Skeletal muscle satellite cell (primary cell): Measurements from ENCODE around the gene MPIG6B.
A peak's percentile ranks its signal among the peaks of the same experiment; 100 is the strongest.

Source experiments
- H3K27me3 ChIP-seq: 2 replicates; pipeline ENCODE4 v1.7.0; 2013; ENCODE audit warnings: low read length; ENCODE audit not compliant: control insufficient read depth, insufficient read depth
- H3K36me3 ChIP-seq: 2 replicates; pipeline ENCODE4 v1.7.0; 2013; ENCODE audit warnings: mild to moderate bottlenecking, control low read depth, low read length; ENCODE audit not compliant: insufficient read depth
- H3K4me1 ChIP-seq: 2 replicates; pipeline ENCODE4 v1.7.0; 2013; ENCODE audit warnings: low read length; ENCODE audit not compliant: control insufficient read depth, insufficient read depth
- H3K4me2 ChIP-seq: 2 replicates; pipeline ENCODE4 v1.7.0; 2013; ENCODE audit warnings: mild to moderate bottlenecking, low read length
- H3K4me3 ChIP-seq: 2 replicates; pipeline ENCODE4 v1.7.0; 2013; ENCODE audit warnings: low read length
- H3K9ac ChIP-seq: 2 replicates; pipeline ENCODE4 v1.7.0; 2013; ENCODE audit warnings: mild to moderate bottlenecking, low read depth, low read length, moderate library complexity
- H3K9me3 ChIP-seq: replicated peaks from 2 replicates; pipeline ENCODE4 v1.7.0; 2013; ENCODE audit warnings: mild to moderate bottlenecking, control low read depth, low read length

The MPIG6B gene

GRCh38 chr6:31689249-31690110 is 33.7 kb upstream of the MPIG6B start:
- H3K4me3 ChIP-seq: no peak overlapping the region
- H3K9ac ChIP-seq: no peak overlapping the region
- no peaks in the 10 kb centered on the region for H3K4me1 ChIP-seq
- no peaks in the 10 kb centered on the region for H3K27me3 ChIP-seq
- no peaks in the 10 kb centered on the region for H3K9me3 ChIP-seq
- peaks cover 74% of the 10 kb centered on the region for H3K36me3 ChIP-seq
- H3K4me2 ChIP-seq: no peak overlapping the region

DNA sequence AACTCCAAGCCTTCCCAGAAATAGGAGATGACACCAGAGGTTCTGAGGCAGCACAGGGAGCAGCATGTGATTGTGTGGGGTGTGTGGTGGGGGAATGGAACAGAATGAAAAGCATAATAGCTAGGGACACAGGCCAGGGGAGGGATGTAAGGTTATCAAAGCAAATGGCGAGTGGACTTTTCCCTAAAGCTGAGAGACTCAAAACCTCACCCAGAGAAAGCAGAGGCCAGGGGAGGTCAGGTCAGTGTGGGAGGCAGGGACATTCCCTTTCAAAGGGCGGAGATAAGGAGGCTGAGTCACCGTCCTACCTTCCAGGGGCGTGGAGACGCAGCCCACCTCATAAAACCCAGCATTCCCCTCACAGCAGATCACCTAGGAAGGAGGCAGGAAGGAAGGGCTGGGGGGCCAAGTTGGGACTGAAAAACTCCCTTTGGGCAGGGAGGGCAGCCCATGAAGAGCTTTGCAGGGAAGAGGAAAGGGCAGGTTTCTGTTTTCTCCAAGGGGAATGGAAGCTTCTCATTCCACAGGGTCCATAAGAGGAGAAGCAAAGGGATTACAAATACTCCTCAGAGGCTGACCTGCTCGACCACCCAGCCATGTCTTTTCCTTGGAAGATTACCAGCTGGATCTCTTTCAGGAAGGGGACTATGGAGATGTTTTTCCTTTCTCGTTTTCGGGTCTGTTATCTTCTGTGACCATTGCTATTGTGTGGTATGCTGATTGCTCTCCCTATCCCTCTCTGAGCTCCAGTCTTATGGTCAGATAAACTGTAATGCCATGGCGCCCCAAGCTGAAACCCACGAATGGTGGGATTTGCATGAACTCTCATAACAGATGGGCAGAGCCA is 32.7 kb upstream of the MPIG6B start:
- Histone ChIP-seq H3K9me3 (no peaks in the 10 kb centered on the region), H3K4me2 (no peak overlapping the region), H3K4me1 (no peaks in the 10 kb centered on the region), H3K27me3 (no peaks in the 10 kb centered on the region), H3K9ac (no peak overlapping the region), H3K4me3 (no peak overlapping the region), H3K36me3 (peaks cover 77% of the 10 kb centered on the region)

GRCh38 chr6:31691078-31691463 is 32.1 kb upstream of the MPIG6B start:
- H3K36me3 ChIP-seq: peaks cover 75% of the 10 kb centered on the region
- no peaks in the 10 kb centered on the region for H3K27me3 ChIP-seq
- H3K4me3 ChIP-seq: no peak overlapping the region
- no peak overlapping the region for H3K4me2 ChIP-seq
- H3K9me3 ChIP-seq: no peaks in the 10 kb centered on the region
- H3K4me1 ChIP-seq: no peaks in the 10 kb centered on the region
- H3K9ac ChIP-seq: no peak overlapping the region

- peaks cover 72% of the 10 kb centered on the region for H3K36me3 ChIP-seq
- no peak overlapping the region for H3K4me3 ChIP-seq
Observed at GRCh38 chr6:31691564-31692108, 31.5 kb upstream of the MPIG6B start.

DNA sequence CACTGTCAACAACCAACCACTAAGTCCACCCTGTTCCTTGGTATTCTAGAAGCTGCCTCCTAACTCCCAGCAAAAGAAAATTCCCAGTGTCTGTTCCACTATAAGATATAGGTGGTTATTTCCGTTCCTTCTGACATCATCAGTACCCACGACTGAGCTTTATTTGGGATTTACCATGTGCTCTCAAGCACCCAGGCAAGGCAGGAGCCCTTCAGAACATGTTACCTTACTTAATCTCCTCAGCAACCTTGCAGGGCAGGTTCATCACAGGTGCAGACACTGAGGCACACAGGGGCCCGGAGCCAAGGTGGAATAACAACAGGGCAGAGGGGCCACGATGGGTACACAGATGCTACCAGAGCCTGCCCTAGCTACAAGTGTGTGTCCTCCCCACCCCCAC is 30.8 kb upstream of the MPIG6B start:
- Histone ChIP-seq H3K36me3 (peaks cover 68% of the 10 kb centered on the region), H3K9me3 (no peaks in the 10 kb centered on the region), H3K4me1 (no peaks in the 10 kb centered on the region), H3K27me3 (no peaks in the 10 kb centered on the region), H3K4me3 (no peak overlapping the region), H3K4me2 (no peak overlapping the region), H3K9ac (no peak overlapping the region)

More at GRCh38 chr6:31691564-31692108, 31.5 kb upstream of the MPIG6B start:
- Histone ChIP-seq H3K27me3 (no peaks in the 10 kb centered on the region), H3K4me2 (no peak overlapping the region), H3K9ac (no peak overlapping the region), H3K4me1 (no peaks in the 10 kb centered on the region), H3K9me3 (no peaks in the 10 kb centered on the region)

DNA sequence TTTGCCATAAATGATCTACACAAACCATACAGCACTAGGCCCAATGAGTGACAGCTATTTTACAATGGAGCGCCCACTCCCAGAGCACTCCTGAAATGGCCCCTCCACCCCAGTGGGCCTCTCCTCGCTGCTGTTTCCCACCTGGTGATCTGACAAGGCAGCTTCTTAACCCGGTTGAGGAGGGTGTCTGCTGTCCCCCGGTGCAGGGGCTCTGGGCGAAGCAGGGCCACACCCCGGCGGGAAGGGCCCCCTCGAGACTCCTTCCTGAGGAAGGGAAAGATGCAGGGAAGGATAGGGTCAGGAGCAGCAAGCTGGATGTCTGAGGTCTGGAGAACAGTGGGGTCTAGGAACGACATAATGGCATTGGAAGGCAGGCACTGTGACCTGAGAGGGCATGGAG is 30.3 kb upstream of the MPIG6B start:
- Histone ChIP-seq H3K27me3 (no peaks in the 10 kb centered on the region), H3K4me1 (peaks cover 2% of the 10 kb centered on the region), H3K9ac (no peak overlapping the region), H3K4me3 (no peak overlapping the region), H3K9me3 (no peaks in the 10 kb centered on the region), H3K36me3 (peaks cover 63% of the 10 kb centered on the region), H3K4me2 (no peak overlapping the region)

GRCh38 chr6:31693535-31693934 is 29.6 kb upstream of the MPIG6B start:
- no peaks in the 10 kb centered on the region for H3K27me3 ChIP-seq
- peaks cover 2% of the 10 kb centered on the region for H3K4me1 ChIP-seq

GRCh38 chr6:31697555-31697954 is 25.6 kb upstream of the MPIG6B start:
- H3K4me3 ChIP-seq: no peak overlapping the region
- H3K9me3 ChIP-seq: no peaks in the 10 kb centered on the region
- no peak overlapping the region for H3K9ac ChIP-seq
- no peaks in the 10 kb centered on the region for H3K27me3 ChIP-seq
- H3K36me3 ChIP-seq: peaks cover 28% of the 10 kb centered on the region
- H3K4me2 ChIP-seq: no peak overlapping the region
- peaks cover 16% of the 10 kb centered on the region for H3K4me1 ChIP-seq

More at GRCh38 chr6:31693535-31693934, 29.6 kb upstream of the MPIG6B start:
- Histone ChIP-seq H3K4me3 (no peak overlapping the region), H3K9ac (no peak overlapping the region), H3K36me3 (peaks cover 56% of the 10 kb centered on the region), H3K9me3 (no peaks in the 10 kb centered on the region), H3K4me2 (no peak overlapping the region)

DNA sequence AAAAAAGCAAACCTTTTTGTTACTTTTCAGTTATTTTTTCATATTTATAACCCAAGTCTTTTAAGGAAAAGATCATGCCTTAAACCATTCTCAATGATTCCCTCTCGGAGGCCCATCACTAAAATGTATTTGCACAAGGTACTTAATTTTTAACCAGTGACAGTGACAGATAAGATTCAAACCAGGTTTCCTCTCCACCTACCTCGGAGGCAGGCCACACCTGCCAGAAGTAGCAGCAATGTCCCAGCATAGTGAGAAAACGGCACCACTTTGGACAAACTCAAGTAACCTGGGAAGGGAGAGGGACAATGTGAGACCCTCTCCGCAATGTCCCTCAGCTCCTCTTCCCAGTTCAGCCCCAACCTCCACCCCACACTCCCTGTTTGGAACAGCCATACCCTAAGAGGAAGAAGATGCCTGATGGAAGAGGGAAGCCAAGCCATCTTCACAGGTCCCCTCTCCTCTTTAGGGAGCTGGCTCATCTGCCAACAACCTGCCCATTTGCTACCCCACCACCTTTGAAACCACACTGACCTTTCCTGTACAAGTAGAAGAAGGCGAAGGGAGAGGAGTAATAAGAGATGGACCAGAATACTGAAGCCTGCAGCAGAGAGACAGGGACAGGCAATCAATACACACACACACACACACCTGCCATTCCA is 22.3 kb upstream of the MPIG6B start:
- Histone ChIP-seq H3K4me3 (no peak overlapping the region), H3K9ac (peak overlapping the region; percentile 13), H3K27me3 (no peaks in the 10 kb centered on the region), H3K36me3 (peaks cover 10% of the 10 kb centered on the region), H3K9me3 (no peaks in the 10 kb centered on the region), H3K4me2 (peak overlapping the region; percentile 80), H3K4me1 (peaks cover 24% of the 10 kb centered on the region)

- Histone ChIP-seq H3K27me3 (no peaks in the 10 kb centered on the region), H3K4me2 (peak overlapping the region; percentile 80), H3K4me3 (peak overlapping the region; percentile 91), H3K4me1 (peaks cover 24% of the 10 kb centered on the region), H3K9me3 (no peaks in the 10 kb centered on the region), H3K36me3 (peaks cover 6% of the 10 kb centered on the region), H3K9ac (peak overlapping the region; percentile 95)
Observed at GRCh38 chr6:31701666-31702404, 21.3 kb upstream of the MPIG6B start.
